ENCODE data around the gene GCAT. TPM values are rescaled to one million over a fixed set of nuclear protein-coding genes. Genes with fewer than 3 reads are reported as not detected.
"Not testable (repeated sequence)": the region's sequence is repeated elsewhere in the genome, so short reads cannot be mapped to it uniquely, and the experiment has no call there.

The GCAT gene
- polyA plus RNA-seq, 1 of the 3 experiments (the other 2 are of a cell fraction) = 24.2 TPM

DNA sequence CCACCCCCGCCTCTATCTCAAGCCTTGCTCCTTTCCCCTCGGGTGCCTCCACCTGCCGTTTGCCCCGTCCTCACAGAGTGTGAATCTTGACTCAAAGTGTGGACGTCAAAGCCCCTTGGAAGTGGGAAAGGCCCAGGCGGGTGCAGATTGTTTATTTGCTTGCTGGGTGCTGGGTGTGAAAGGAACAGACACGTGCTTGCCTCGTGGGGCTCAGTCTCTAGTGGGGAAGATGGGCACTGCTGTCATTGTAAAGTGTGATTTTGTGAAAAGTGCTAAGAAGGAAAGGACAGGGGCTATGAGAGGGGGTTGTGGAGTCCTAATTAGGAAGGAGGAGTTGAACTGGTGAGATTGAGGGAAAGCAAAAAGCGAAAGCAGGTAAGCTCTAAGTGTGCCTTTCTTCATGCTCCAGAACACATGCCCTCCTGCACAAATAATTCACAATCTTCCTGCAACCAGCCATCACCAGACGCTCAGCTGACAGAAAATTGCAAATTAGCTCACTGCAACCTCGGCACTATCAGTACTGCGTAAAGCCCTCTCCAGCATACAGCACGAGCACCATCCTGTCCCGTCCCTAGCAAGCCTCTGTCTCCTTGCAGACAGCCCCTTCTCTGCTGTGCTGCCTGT, 9.7 kb upstream of the GCAT start:
- TF ChIP-seq, protein P1, sequence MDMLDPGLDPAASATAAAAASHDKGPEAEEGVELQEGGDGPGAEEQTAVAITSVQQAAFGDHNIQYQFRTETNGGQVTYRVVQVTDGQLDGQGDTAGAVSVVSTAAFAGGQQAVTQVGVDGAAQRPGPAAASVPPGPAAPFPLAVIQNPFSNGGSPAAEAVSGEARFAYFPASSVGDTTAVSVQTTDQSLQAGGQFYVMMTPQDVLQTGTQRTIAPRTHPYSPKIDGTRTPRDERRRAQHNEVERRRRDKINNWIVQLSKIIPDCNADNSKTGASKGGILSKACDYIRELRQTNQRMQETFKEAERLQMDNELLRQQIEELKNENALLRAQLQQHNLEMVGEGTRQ (IDR thresholded peaks at IDR 0.05; ENCODE audit: borderline replicate concordance, low read depth, low read length) = no peak
- TF ChIP-seq RAD21 (IDR thresholded peaks at IDR 0.05; ENCODE audit: low read length) = no peak
- TF ChIP-seq TAF1 (IDR thresholded peaks at IDR 0.05; ENCODE audit: borderline replicate concordance, low read depth, low read length) = no peak
- no peak for TF ChIP-seq EP300 (IDR thresholded peaks at IDR 0.05; ENCODE audit: borderline replicate concordance in 1 of 2, low read depth in 1 of 2, low read length in 1 of 2)
- no peaks in the 10 kb centered on the region for H3F3A ChIP-seq (replicated peaks; ENCODE audit: insufficient read depth)
- 70% methylated on average over 14 of the region's 14 CpGs for WGBS (ENCODE audit: low lambda C conversion rate)
- no peaks in the 10 kb centered on the region for H3K9me2 ChIP-seq
- H2AFZ ChIP-seq (ENCODE audit: low read depth) = no peak overlapping the region
- no peak overlapping the region for H3K9ac ChIP-seq
- no peak overlapping the region for H3K4me3 ChIP-seq (ENCODE audit: low read depth in 2 of 2, low read length in 1 of 2)
- no peak overlapping the region for H3K27ac ChIP-seq (ENCODE audit: low read depth in 2 of 2, low read length in 1 of 2)
- no peaks in the 10 kb centered on the region for H3K36me3 ChIP-seq (replicated peaks in 1 of 2; ENCODE audit: control insufficient read depth in 1 of 2, insufficient read depth in 2 of 2, low read length in 1 of 2)
- no peak overlapping the region for H3K4me2 ChIP-seq
- no peaks in the 10 kb centered on the region for H4K20me1 ChIP-seq (ENCODE audit: insufficient read depth)
- ChIA-PET POLR2A (no interaction called here), CTCF (no interaction called here)
- H3K9me3 ChIP-seq = no peaks in the 10 kb centered on the region
- H3K27me3 ChIP-seq (ENCODE audit: insufficient read depth) = no peaks in the 10 kb centered on the region
- no peaks in the 10 kb centered on the region for H3K79me2 ChIP-seq (ENCODE audit: insufficient read depth)
- peaks cover 0 to 6% of the 10 kb centered on the region in 2 experiments; a peak in 1 of 4 replicates for H3K4me1 ChIP-seq (ENCODE audit: control insufficient read depth in 1 of 2, insufficient read depth in 2 of 2, low read depth in 1 of 2, low read length in 1 of 2)
- no peak for DNase-seq

DNA sequence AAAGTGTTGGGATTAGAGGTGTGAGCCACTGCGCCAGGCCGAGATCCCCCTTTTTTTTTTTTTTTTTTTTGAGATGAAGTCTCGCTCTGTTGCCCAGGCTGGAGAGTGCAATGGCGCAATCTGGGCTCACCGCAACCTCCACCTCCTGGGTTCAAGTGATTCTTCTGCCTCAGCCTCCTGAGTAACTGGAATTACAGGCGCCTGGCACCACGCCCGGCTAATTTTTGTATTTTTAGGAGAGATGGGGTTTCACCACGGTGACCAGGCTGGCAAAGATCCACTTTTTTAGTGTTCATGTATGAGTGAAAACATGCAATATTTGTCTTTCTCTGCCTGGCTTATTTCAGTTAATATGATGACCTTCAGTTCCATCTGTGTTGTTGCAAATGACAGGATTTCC, 7.8 kb upstream of the GCAT start:
- H3K9ac ChIP-seq; H3K79me2 ChIP-seq (ENCODE audit: insufficient read depth); H4K20me1 ChIP-seq (ENCODE audit: insufficient read depth); H3K9me3 ChIP-seq; POLR2A ChIA-PET; H3K4me3 ChIP-seq (ENCODE audit: low read depth in 2 of 2, low read length in 1 of 2); H3K36me3 ChIP-seq (replicated peaks in 1 of 2; ENCODE audit: control insufficient read depth in 1 of 2, insufficient read depth in 2 of 2, low read length in 1 of 2); H2AFZ ChIP-seq (ENCODE audit: low read depth); DNase-seq; H3K27me3 ChIP-seq (ENCODE audit: insufficient read depth); H3K4me2 ChIP-seq; H3K9me2 ChIP-seq; H3F3A ChIP-seq (replicated peaks; ENCODE audit: insufficient read depth); H3K27ac ChIP-seq (ENCODE audit: low read depth in 2 of 2, low read length in 1 of 2): not testable (repeated sequence)
- peaks cover 0 to 18% of the 10 kb centered on the region in 2 experiments; a peak in 1 of 4 replicates for H3K4me1 ChIP-seq (ENCODE audit: control insufficient read depth in 1 of 2, insufficient read depth in 2 of 2, low read depth in 1 of 2, low read length in 1 of 2)
- WGBS (ENCODE audit: low lambda C conversion rate) = 75% methylated on average over 9 of the region's 9 CpGs
- CTCF ChIA-PET = interaction anchor here (1.2 kb wide), 1 partner anchor 8 kb away, joined by 5 read pairs; no protein-coding TSS in a partner anchor

DNA sequence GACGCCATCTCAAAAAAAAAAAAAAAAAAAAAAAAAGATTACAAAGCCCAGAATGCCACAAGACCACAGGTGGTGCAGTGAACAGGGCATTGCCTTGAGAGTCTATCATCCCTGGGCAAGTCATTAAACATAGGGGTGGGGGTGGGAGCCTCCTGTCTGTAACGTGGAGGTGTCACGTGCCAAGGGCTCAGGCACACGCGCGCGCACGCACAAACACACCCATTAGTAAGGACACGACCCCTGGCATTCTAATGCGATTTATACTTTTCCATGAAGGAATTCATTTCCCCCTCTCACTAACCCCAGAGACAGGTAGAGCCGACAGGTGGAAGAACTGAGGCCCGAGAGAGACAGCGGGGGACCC, 5.8 kb upstream of the GCAT start:
- H3K9me3 ChIP-seq = no peaks in the 10 kb centered on the region
- H3K9ac ChIP-seq = peak overlapping the region; percentile 66; the same call in 1 of the 2 replicates
- H4K20me1 ChIP-seq (ENCODE audit: insufficient read depth) = no peaks in the 10 kb centered on the region
- peaks cover 0 to 28% of the 10 kb centered on the region in 2 experiments; a peak in 2 of 4 replicates for H3K4me1 ChIP-seq (ENCODE audit: control insufficient read depth in 1 of 2, insufficient read depth in 2 of 2, low read depth in 1 of 2, low read length in 1 of 2)
- H3K27me3 ChIP-seq (ENCODE audit: insufficient read depth) = no peaks in the 10 kb centered on the region
- TF ChIP-seq, protein P2, sequence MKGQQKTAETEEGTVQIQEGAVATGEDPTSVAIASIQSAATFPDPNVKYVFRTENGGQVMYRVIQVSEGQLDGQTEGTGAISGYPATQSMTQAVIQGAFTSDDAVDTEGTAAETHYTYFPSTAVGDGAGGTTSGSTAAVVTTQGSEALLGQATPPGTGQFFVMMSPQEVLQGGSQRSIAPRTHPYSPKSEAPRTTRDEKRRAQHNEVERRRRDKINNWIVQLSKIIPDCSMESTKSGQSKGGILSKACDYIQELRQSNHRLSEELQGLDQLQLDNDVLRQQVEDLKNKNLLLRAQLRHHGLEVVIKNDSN (IDR thresholded peaks at IDR 0.05; ENCODE audit: borderline replicate concordance, low read depth) = peak; percentile 69; the same call in 1 of the 2 replicates
- no peak for TF ChIP-seq RCOR1 (IDR thresholded peaks at IDR 0.05; ENCODE audit: low read length)
- no peak for TF ChIP-seq TCF12 (IDR thresholded peaks at IDR 0.05)
- CTCF ChIA-PET = interaction anchor here (0.6 to 1.4 kb wide), 3 partner anchors 57 to 193 kb away, joined by 3 read pairs; partner anchors contain the start of gene GGA1
- H3K79me2 ChIP-seq (ENCODE audit: insufficient read depth) = peaks cover 16% of the 10 kb centered on the region
- no peaks in the 10 kb centered on the region for H3K9me2 ChIP-seq
- H3K4me2 ChIP-seq = peak overlapping the region; percentile 96
- H3K27ac ChIP-seq (ENCODE audit: low read depth in 2 of 2, low read length in 1 of 2) = peak overlapping the region in 1 of 2 experiments; percentile 85; a peak in 1 of 4 replicates
- H2AFZ ChIP-seq (ENCODE audit: low read depth) = peak overlapping the region; percentile 87; the same call in 1 of the 2 replicates
- POLR2A ChIA-PET = interaction anchor here (1.0 kb wide), 1 partner anchor 10 kb away, joined by 3 read pairs; no protein-coding TSS in a partner anchor
- peak overlapping the region; percentile 58 to 68 for H3K4me3 ChIP-seq (ENCODE audit: low read depth in 2 of 2, low read length in 1 of 2)
- H3K36me3 ChIP-seq (replicated peaks in 1 of 2; ENCODE audit: control insufficient read depth in 1 of 2, insufficient read depth in 2 of 2, low read length in 1 of 2) = no peaks in the 10 kb centered on the region
- peak; percentile 69 for DNase-seq
- peaks cover 11% of the 10 kb centered on the region for H3F3A ChIP-seq (replicated peaks; ENCODE audit: insufficient read depth)
- 18% methylated on average over 8 of the region's 13 CpGs for WGBS (ENCODE audit: low lambda C conversion rate)
